ENCODE results near the gene ARHGAP6.

The ARHGAP6 gene

GRCh38 chrX:11097933-11098332 is 567.8 kb downstream of the ARHGAP6 start:
- no peaks in the 10 kb centered on the region for H3K9me3 ChIP-seq

GRCh38 chrX:11089802-11090201 is 575.9 kb downstream of the ARHGAP6 start:
- Histone ChIP-seq H3K9me3 (peaks cover 0 to 19% (median 5%) of the 10 kb centered on the region in 3 donors), H3K27me3 (no peaks in the 10 kb centered on the region), H3K4me3 (no peak overlapping the region), H3K36me3 (no peaks in the 10 kb centered on the region), H3K27ac (no peak overlapping the region), H3K4me1 (no peaks in the 10 kb centered on the region)
- intact Hi-C loops (cut with DNase I; ENCODE audit: low total_unique reads) = no loop called here
- TF ChIP-seq CTCF (IDR thresholded peaks at IDR 0.05) = no peak
- no peak for DNase-seq

More at GRCh38 chrX:11097933-11098332, 567.8 kb downstream of the ARHGAP6 start:
- Histone ChIP-seq H3K27me3 (no peaks in the 10 kb centered on the region), H3K27ac (no peak overlapping the region), H3K36me3 (no peaks in the 10 kb centered on the region), H3K4me1 (peaks cover 0 to 17% (median 3%) of the 10 kb centered on the region in 4 donors), H3K4me3 (no peak overlapping the region)
- no peak for DNase-seq
- intact Hi-C loops (cut with DNase I; ENCODE audit: low total_unique reads) = no loop called here
- TF ChIP-seq CTCF (IDR thresholded peaks at IDR 0.05) = no peak
